Hematopoietic multipotent progenitor cell treated with erythropoietin and hydrocortisone succinate and interleukin-3 and kit ligand, for 17 days (in vitro differentiated cells): ENCODE data around the gene RNF144B.

Experiments used
- DNase-seq: peaks from one replicate; pipeline ENCODE4 v3.0.0-alpha.2; 2015; ENCODE audit warnings: low spot score

The RNF144B gene

GRCh38 chr6:18513253-18513798 is 126.2 kb downstream of the RNF144B start:
- DNase-seq, result no peak

GRCh38 chr6:18514180-18514579 is 127.0 kb downstream of the RNF144B start:
- no peak for DNase-seq

- no peak for DNase-seq
Observed at GRCh38 chr6:18515767-18516166, 128.6 kb downstream of the RNF144B start.
